H1 (cell line): ENCODE results near the gene ZDHHC9. TPM values are rescaled to one million over a fixed set of nuclear protein-coding genes. Genes with fewer than 3 reads are reported as not detected.

Source experiments
- CTCF ChIA-PET: fragments of 300-600 bp; sonication (Branson Sonifier 250); formaldehyde crosslinking; loops from one replicate; lab custom pipeline; 2021; ENCODE audit not compliant: partially characterized antibody; lab: Charles Lee
- POLR2A ChIA-PET: fragments of 300-600 bp; sonication (Branson Sonifier 250); formaldehyde crosslinking; loops from one replicate; lab custom pipeline; 2021; ENCODE audit warnings: inconsistent platforms; ENCODE audit not compliant: partially characterized antibody; lab: Charles Lee
- DNase-seq, 2 experiments: peaks; one replicate each; pipeline versions ENCODE4 v3.0.0 to v3.0.0-alpha.2; 2010 to 2022; ENCODE audit warnings: low spot score in 2 of 2, low read depth in 1 of 2, mixed read lengths in 1 of 2
- FAIRE-seq: peaks from 2 replicates; lab custom pipeline; 2011; peaks lifted over from hg19 to GRCh38; lab: Jason Lieb, UNC
- H2AFZ ChIP-seq: 2 replicates; pipeline ENCODE4 v1.8.1; 2012; ENCODE audit warnings: low read length, inconsistent platforms
- H2AK5ac ChIP-seq: 2 replicates; pipeline ENCODE4 v1.6.1; 2013; ENCODE audit warnings: low read depth, low read length
- H2BK120ac ChIP-seq: replicated peaks from 2 replicates; pipeline ENCODE3; 2013; ENCODE audit warnings: low read depth, low read length, inconsistent platforms
- H2BK12ac ChIP-seq: 2 replicates; pipeline ENCODE4 v1.6.1; 2013; ENCODE audit warnings: low read depth, low read length
- H2BK15ac ChIP-seq: 2 replicates; pipeline ENCODE4 v1.6.1; 2013; ENCODE audit warnings: low read length
- H2BK20ac ChIP-seq: 2 replicates; pipeline ENCODE4 v1.6.1; 2013; ENCODE audit warnings: low read length
- H2BK5ac ChIP-seq: 2 replicates; pipeline ENCODE4 v1.6.1; 2013; ENCODE audit warnings: low read depth, low read length
- H3K14ac ChIP-seq: 2 replicates; pipeline ENCODE4 v1.6.1; 2013; ENCODE audit warnings: inconsistent platforms; ENCODE audit not compliant: insufficient read length
- H3K18ac ChIP-seq: 2 replicates; pipeline ENCODE4 v1.6.1; 2013; ENCODE audit warnings: low read length; ENCODE audit errors: extremely low read depth
- H3K23ac ChIP-seq: 2 replicates; pipeline ENCODE4 v1.6.1; 2013; ENCODE audit warnings: inconsistent platforms; ENCODE audit not compliant: insufficient read length
- H3K23me2 ChIP-seq: 2 replicates; pipeline ENCODE4 v1.6.1; 2013; ENCODE audit warnings: low read depth, low read length
- H3K27ac ChIP-seq: 2 replicates; pipeline ENCODE4 v1.6.1; 2011; ENCODE audit warnings: low read depth, low read length, inconsistent platforms
- H3K27me3 ChIP-seq, 4 experiments: replicated peaks in 1 of 4; 1 replicate in 1 of 4; 2 replicates in 3 of 4; pipeline versions ENCODE4 v1.6.1 to v1.8.1; 2011 to 2013; ENCODE audit warnings: low read length in 3 of 4, mild to moderate bottlenecking in 3 of 4, inconsistent platforms in 2 of 4, mixed read lengths in 2 of 4, moderate library complexity in 1 of 4; ENCODE audit not compliant: control insufficient read depth in 3 of 4, insufficient read depth in 3 of 4; ENCODE audit errors: extremely low read depth in 1 of 4
- H3K36me3 ChIP-seq, 4 experiments: 2 replicates each; pipeline versions ENCODE4 v1.6.1 to v1.8.1; 2011 to 2013; ENCODE audit warnings: mild to moderate bottlenecking in 4 of 4, low read length in 3 of 4, moderate library complexity in 2 of 4, control low read depth in 1 of 4, inconsistent platforms in 1 of 4; ENCODE audit not compliant: insufficient read depth in 4 of 4, control insufficient read depth in 2 of 4
- H3K4ac ChIP-seq: replicated peaks from 2 replicates; pipeline ENCODE3; 2013; ENCODE audit warnings: low read length, low read depth, mixed read lengths, inconsistent platforms; ENCODE audit not compliant: insufficient read length
- H3K4me1 ChIP-seq, 4 experiments: replicated peaks in 1 of 4; 1 replicate in 1 of 4; 2 replicates in 3 of 4; pipeline versions ENCODE4 v1.6.1 to v1.8.1; 2011 to 2013; ENCODE audit warnings: low read length in 3 of 4, inconsistent platforms in 2 of 4, mixed read lengths in 1 of 4; ENCODE audit not compliant: insufficient read depth in 4 of 4, control insufficient read depth in 3 of 4
- H3K4me2 ChIP-seq, 2 experiments: 2 replicates each; pipeline versions ENCODE4 v1.6.1 to v1.8.1; 2011 to 2013; ENCODE audit warnings: low read depth in 2 of 2, low read length in 2 of 2, control low read depth in 1 of 2, inconsistent platforms in 1 of 2, mild to moderate bottlenecking in 1 of 2; ENCODE audit not compliant: insufficient read depth in 1 of 2
- H3K4me3 ChIP-seq, 4 experiments: fragments of 200-600, 300-600 bp in 1 of 4; sonication (generic), shearing (Covaris generic), sonication (Bioruptor Twin) in 1 of 4; 2 replicates each; pipeline versions ENCODE4 v1.5.1 to v1.8.1; 2011 to 2016; ENCODE audit warnings: low read length in 4 of 4, low read depth in 3 of 4, control low read depth in 2 of 4, inconsistent platforms in 2 of 4, mild to moderate bottlenecking in 2 of 4, mixed read lengths in 1 of 4, moderate library complexity in 1 of 4; ENCODE audit not compliant: insufficient read depth in 2 of 4; ENCODE audit errors: extremely low read depth in 1 of 4
- H3K56ac ChIP-seq: replicated peaks from 2 replicates; pipeline ENCODE3; 2013; ENCODE audit warnings: low read depth, mild to moderate bottlenecking, mixed read lengths, low read length, inconsistent platforms; ENCODE audit not compliant: insufficient read length
- H3K79me1 ChIP-seq: 2 replicates; pipeline ENCODE4 v1.6.1; 2013; ENCODE audit warnings: low read depth, low read length, control low read depth
- H3K79me2 ChIP-seq, 2 experiments: 2 replicates each; pipeline versions ENCODE4 v1.6.1 to v1.8.1; 2012 to 2013; ENCODE audit warnings: low read length in 2 of 2, mild to moderate bottlenecking in 2 of 2, inconsistent platforms in 1 of 2; ENCODE audit not compliant: insufficient read depth in 2 of 2, control insufficient read depth in 1 of 2
- H3K9ac ChIP-seq, 4 experiments: replicated peaks in 1 of 4; 1 replicate in 1 of 4; 2 replicates in 3 of 4; pipeline versions ENCODE4 v1.6.1 to v1.8.1; 2011 to 2013; ENCODE audit warnings: low read depth in 3 of 4, low read length in 3 of 4, control low read depth in 2 of 4, mild to moderate bottlenecking in 2 of 4, moderate library complexity in 2 of 4, inconsistent platforms in 1 of 4; ENCODE audit errors: extremely low read depth in 1 of 4
- H3K9me3 ChIP-seq, 2 experiments: 2 replicates each; pipeline versions ENCODE4 v1.6.1 to v1.8.1; 2012 to 2013; ENCODE audit warnings: mild to moderate bottlenecking in 2 of 2, moderate library complexity in 2 of 2, control low read depth in 1 of 2, inconsistent platforms in 1 of 2, low read depth in 1 of 2, low read length in 1 of 2, mixed read lengths in 1 of 2; ENCODE audit not compliant: insufficient read depth in 2 of 2
- H4K20me1 ChIP-seq, 2 experiments: replicated peaks in 1 of 2; 2 replicates each; pipeline versions ENCODE3 to v1.8.1; 2011 to 2013; ENCODE audit warnings: inconsistent platforms in 2 of 2, low read length in 2 of 2, mild to moderate bottlenecking in 1 of 2; ENCODE audit not compliant: insufficient read depth in 2 of 2, control insufficient read depth in 1 of 2
- H4K5ac ChIP-seq: 2 replicates; pipeline ENCODE4 v1.6.1; 2013; ENCODE audit warnings: low read length, low read depth, mixed read lengths, inconsistent platforms; ENCODE audit not compliant: insufficient read length
- H4K8ac ChIP-seq: 2 replicates; pipeline ENCODE4 v1.8.0; 2013; ENCODE audit warnings: mild to moderate bottlenecking, moderate library complexity, low read length, inconsistent platforms; ENCODE audit not compliant: insufficient read depth; ENCODE audit errors: extremely low read depth
- H4K91ac ChIP-seq: replicated peaks from 2 replicates; pipeline ENCODE3; 2013; ENCODE audit warnings: low read length, mixed read lengths, inconsistent platforms; ENCODE audit not compliant: insufficient read length
- NRF1 ChIP-seq: IDR thresholded peaks from 2 replicates; pipeline ENCODE4 v1.6.1; 2011; ENCODE audit warnings: mild to moderate bottlenecking, low read depth, low read length, improper control_type of control experiment
- POLR2A ChIP-seq, 2 experiments: IDR thresholded peaks; 1 replicate in 1 of 2; 2 replicates in 1 of 2; pipeline ENCODE4 v1.6.1; 2011; ENCODE audit warnings: low read depth in 2 of 2, low read length in 2 of 2, mild to moderate bottlenecking in 2 of 2; ENCODE audit errors: control extremely low read depth in 1 of 2
- RFX5 ChIP-seq: IDR thresholded peaks from 2 replicates; pipeline ENCODE4 v1.6.1; 2011; ENCODE audit warnings: low read depth, low read length, improper control_type of control experiment, borderline replicate concordance
- TBP ChIP-seq: IDR thresholded peaks from 2 replicates; pipeline ENCODE4 v1.6.1; 2011; ENCODE audit warnings: low read depth, low read length, improper control_type of control experiment
- whole genome bisulfite sequencing, 2 experiments: shearing (Covaris generic) in 1 of 2; methylation state at CpG; one replicate each; pipeline versions ENCODE4 v1.1.6 to v1.1.7; 2013 to 2015; ENCODE audit warnings: low lambda C conversion rate in 2 of 2, mixed read lengths in 2 of 2, inconsistent platforms in 1 of 2, low coverage in 1 of 2, missing lambda C conversion rate in 1 of 2; ENCODE audit not compliant: insufficient replicate concordance in 2 of 2, insufficient coverage in 1 of 2, insufficient read length in 1 of 2; ENCODE audit errors: extremely low coverage in 1 of 2, missing lambda C conversion rate in 1 of 2; 5-methylcytosine and 5-hydroxymethylcytosine counted together
- polyA plus RNA-seq, 7 experiments: library from polyadenylated mRNA; depleted of rRNA in 3 of 7; stranded (reverse) in 5 of 7; unstranded in 2 of 7; fragments of >200 nt in 5 of 7; fragments of 200-250 nt in 2 of 7; gene quantifications; 1 replicate in 5 of 7; 2 replicates in 1 of 7; 4 replicates in 1 of 7; pipeline versions ENCODE4 v1.2.1 to v1.2.3, GENCODE V29; 2011 to 2013; ENCODE audit warnings: missing spikeins in 2 of 7, mixed read lengths in 2 of 7
- total RNA-seq: library from RNA; stranded (reverse); fragmentation: NEBNext Ultra II Directional; extraction: Animal tissue kit (Norgen Biotek cat#: 25700); gene quantifications from 2 replicates; pipeline ENCODE4 v1.2.1, GENCODE V29; 2021

Gene ZDHHC9
- total and polyA plus RNA-seq, 2 of the 8 experiments (the other 6 are each of a cell fraction or from before 2014, with no cell fraction given) = 18.1 to 28.3 TPM

- no peaks in the 10 kb centered on the region for H4K20me1 ChIP-seq
- POLR2A ChIA-PET = no interaction called here
- no peaks in the 10 kb centered on the region for H3K79me1 ChIP-seq
- H2BK20ac ChIP-seq = no peak overlapping the region
- H2BK120ac ChIP-seq = no peak overlapping the region
- TF ChIP-seq POLR2A (IDR thresholded peaks at IDR 0.05; ENCODE audit: control extremely low read depth in 1 of 2, low read depth in 2 of 2, low read length in 2 of 2) (no peak), NRF1 (no peak), RFX5 (no peak), TBP (no peak)
- no peak overlapping the region for H2AFZ ChIP-seq
- DNase-seq (no peak), FAIRE-seq (no peak)
- CTCF ChIA-PET = interaction anchor here (1.1 to 2.5 kb wide), 3 partner anchors 10 to 143 kb away, joined by 4 to 6 read pairs (median 4); no protein-coding TSS in a partner anchor
- H3K36me3 ChIP-seq = no peaks in the 10 kb centered on the region
- no peak overlapping the region for H2BK12ac ChIP-seq
- H4K91ac ChIP-seq = no peak overlapping the region
- H2BK5ac ChIP-seq = no peak overlapping the region
- no peaks in the 10 kb centered on the region for H3K27me3 ChIP-seq
- no peak overlapping the region for H2BK15ac ChIP-seq
- no peak overlapping the region for H3K56ac ChIP-seq
- no peak overlapping the region for H3K23ac ChIP-seq
- no peaks in the 10 kb centered on the region for H3K23me2 ChIP-seq
- H2AK5ac ChIP-seq = no peak overlapping the region
- no peak overlapping the region for H3K18ac ChIP-seq
- H3K9me3 ChIP-seq = no peaks in the 10 kb centered on the region
- H4K5ac ChIP-seq = no peak overlapping the region
- no peak overlapping the region for H3K14ac ChIP-seq
- H3K4me2 ChIP-seq = no peak overlapping the region
- H3K9ac ChIP-seq = no peak overlapping the region
- H3K79me2 ChIP-seq = no peaks in the 10 kb centered on the region
- no peak overlapping the region for H4K8ac ChIP-seq
- H3K4me1 ChIP-seq = no peaks in the 10 kb centered on the region
- WGBS, 2 experiments = 96% methylated on average over 4 of the region's 4 CpGs; no CpG with 5 or more reads in 1 of the 2 experiments
- no peak overlapping the region for H3K4ac ChIP-seq
- no peak overlapping the region for H3K27ac ChIP-seq
- no peak overlapping the region for H3K4me3 ChIP-seq
Observed at GRCh38 chrX:129782706-129783105, 61.0 kb downstream of the ZDHHC9 start.
